GM18517 (cell line): ENCODE data around the gene HIGD2B.
A peak's percentile ranks its signal among the peaks of the same experiment; 100 is the strongest.
"Not testable (repeated sequence)": the region's sequence is repeated elsewhere in the genome, so short reads cannot be mapped to it uniquely, and the experiment has no call there.

Source experiments
- ATAC-seq: cut with Tn5 transposase; IDR thresholded peaks from one replicate; pipeline ENCODE4 v1.9.1; 2021; ENCODE audit warnings: mild to moderate bottlenecking, moderate library complexity; ENCODE audit not compliant: unreplicated experiment

HIGD2B gene

GRCh38 chr15:72685925-72686794 is at the start of gene HIGD2B, which contains the start of gene BBS4:
Gene HIGD2B, minus strand, starts transcription at chr15:72686182. Its CDS starts 9,808 bp downstream, at chr15:72676374.
Gene BBS4, plus strand, starts transcription at chr15:72686207. Its CDS starts 21 bp downstream, at chr15:72686228.
- ATAC-seq = peak; percentile 91

DNA sequence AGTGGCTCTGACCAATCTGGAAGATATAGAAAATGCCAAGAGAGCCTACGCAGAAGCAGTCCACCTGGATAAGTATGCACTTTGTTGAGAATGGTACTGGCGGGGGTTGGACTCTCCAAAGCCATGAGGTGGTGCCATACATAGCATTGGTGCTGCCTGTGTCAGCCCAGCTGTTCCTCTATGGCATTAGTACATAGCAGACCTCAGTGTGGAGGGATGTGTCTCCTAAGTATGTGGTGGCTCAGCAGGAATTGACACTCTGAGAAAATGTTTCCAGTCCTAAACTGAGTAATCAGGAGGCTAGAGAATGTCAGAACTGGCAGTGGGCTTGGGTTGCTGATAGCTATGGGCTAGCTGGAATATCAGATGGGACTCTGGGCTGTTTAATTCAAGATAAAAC is 49.1 kb upstream of the HIGD2B start:
- ATAC-seq = no peak

- ATAC-seq = no peak
Observed at GRCh38 chr15:72733941-72734738, 48.2 kb upstream of the HIGD2B start.

- ATAC-seq = no peak
Observed at GRCh38 chr15:72732516-72732915, 46.5 kb upstream of the HIGD2B start.

DNA sequence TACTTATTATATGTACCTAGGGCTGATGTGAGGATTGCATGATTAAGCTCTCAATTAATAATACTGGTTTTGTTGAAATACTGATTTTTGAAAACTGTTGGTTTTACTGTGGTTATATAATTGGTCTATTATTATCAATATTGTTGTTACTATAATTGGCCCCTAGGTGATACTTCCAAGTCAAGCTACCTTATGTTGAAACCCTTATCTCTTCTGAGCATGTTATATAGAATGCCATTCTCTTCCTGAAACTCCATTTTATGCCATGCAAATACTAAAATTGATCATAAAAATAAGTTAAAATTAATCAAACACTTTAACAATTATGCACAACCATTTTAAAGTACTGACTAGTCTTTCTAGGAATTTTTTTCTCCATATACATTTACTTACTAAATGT is 46.1 kb upstream of the HIGD2B start:
- no peak for ATAC-seq

DNA sequence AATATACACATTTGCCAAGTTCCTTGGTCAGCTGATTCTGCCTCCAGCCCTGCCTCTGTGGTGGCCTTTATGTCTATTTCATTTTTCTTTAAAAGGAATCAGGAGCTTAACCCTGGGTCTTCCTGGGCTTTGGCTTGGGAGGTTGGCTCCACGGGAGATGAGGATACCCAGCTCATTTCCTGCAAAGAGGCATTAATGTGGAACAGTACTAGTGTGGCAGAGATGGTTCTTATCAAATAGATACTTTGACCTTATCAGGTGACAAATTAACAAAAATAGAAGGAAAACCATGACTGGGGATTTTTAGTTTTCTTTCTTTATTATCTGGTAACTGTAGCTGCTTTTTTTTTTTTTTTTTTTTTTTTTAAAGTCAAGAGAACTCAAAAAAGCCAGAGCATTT is 42.8 kb upstream of the HIGD2B start:
- ATAC-seq = no peak

- not testable (repeated sequence) for ATAC-seq
Observed at GRCh38 chr15:72728249-72728648, 42.3 kb upstream of the HIGD2B start.

DNA sequence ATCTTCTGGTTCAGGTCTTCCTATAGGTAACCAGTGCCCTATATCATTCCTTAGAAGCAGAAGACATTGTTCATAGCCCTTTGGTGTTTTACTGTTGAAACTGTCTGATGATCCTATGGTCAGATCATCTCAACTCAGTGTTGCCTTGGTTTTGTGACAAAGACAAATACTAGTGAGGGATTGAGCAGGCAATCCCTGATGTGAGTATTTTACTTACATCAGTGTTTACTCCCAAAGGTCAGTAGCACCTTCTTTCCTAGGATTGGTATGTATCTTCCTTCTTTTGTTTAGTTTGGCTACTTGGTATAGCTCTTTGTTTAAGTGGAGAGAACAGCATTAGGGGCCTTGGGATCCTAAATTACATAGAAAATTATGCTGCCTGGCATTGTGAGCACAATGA is 41.2 kb upstream of the HIGD2B start:
- no peak for ATAC-seq

- ATAC-seq = not testable (repeated sequence)
Observed at GRCh38 chr15:72725851-72726250, 39.9 kb upstream of the HIGD2B start.

- ATAC-seq = no peak
Observed at GRCh38 chr15:72725446-72725845, 39.5 kb upstream of the HIGD2B start.

DNA sequence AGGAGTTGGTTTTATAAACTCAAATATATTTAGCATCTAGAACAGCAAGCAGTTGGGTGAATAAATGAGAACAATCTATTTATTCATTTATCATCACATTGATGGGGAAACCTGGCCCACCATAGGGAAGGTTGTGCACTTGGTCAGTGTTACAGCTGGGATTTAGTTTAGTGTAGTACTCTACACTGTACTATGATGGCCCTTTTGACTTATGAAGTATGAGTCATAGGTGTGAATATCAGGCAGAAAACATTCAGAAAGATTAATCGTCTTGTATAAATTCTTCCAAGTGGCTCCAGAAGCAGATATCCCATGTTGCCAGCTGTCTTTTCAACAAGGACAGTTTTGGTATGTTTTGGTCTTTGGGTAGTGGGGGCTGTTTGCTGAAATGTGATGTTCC is 38.0 kb upstream of the HIGD2B start:
- ATAC-seq = no peak

- no peak for ATAC-seq
Observed at GRCh38 chr15:72722071-72722696, 36.2 kb upstream of the HIGD2B start.

- not testable (repeated sequence) for ATAC-seq
Observed at GRCh38 chr15:72708551-72709303, 22.7 kb upstream of the HIGD2B start.

DNA sequence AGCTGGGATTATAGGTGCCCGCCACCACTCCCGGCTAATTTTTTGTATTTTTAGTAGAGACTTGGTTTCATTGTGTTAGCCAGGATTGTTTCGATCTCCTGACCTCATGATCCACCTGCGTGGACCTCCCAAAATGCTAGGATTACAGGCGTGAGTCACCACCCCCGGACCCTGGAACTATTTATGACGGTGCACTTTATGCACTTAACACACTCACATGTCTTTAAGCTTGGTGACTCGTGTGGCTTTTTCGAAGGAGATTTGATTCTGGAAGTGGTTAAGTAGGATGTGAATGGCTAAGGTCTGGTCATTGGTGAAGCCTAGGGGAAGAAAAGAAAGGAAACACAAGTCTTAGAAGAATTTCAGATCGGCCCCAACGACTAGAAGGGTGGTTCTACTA is 20.3 kb upstream of the HIGD2B start:
- no peak for ATAC-seq

DNA sequence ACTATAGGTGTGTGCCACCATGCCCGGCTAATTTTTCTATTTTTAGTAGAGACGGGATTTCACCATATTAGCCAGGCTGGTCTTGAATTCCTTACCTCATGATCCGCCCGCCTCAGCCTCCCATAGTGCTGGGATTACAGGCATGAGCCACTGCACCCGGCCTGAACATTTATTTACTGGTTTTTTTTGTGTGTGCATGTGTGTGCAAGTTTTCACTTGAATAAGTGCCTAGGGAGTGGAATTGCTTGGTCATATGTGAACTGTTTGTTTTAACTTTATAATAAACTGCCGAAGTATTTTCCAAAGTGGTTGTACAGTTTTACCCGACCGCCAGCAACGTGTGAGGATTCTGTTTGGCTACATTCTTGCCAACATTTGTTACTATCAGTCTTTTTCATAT is 14.1 kb upstream of the HIGD2B start:
- ATAC-seq = no peak

- ATAC-seq = no peak
Observed at GRCh38 chr15:72698938-72699337, 13.0 kb upstream of the HIGD2B start.

GRCh38 chr15:72690938-72691337 is 5.0 kb upstream of the HIGD2B start:
- ATAC-seq = no peak

GRCh38 chr15:72688697-72689096 is 2.7 kb upstream of the HIGD2B start:
- ATAC-seq = no peak

DNA sequence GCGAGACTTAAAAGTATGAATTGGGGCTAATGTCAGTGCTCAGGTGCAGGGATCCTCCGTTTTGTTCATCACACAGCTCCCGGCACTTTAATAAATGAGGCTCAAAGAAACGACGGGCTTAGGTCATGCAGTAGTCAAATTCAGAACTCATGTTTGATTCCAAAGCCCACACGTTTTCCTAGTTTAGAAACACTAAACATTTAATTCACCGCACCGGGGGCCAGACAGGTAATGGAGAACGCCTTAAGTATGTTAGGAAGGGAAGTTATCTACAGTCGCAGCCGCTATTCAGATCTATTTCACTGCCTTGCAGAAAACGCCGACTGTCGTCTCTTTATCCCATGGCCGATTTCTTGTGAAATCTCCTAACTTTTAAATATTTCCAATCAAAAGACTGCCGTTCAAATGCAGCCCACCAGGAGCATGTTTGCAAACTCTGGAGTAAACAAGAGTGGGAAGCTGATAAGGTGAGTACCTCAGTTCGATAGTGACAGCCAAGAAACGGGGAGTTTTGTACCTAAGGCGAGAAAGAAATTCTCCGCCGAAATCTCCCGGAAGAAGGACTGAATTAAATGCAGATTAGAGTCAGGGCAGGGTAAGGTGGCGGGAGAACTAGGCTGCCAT is 569 bp downstream of the HIGD2B start:
- no peak for ATAC-seq

DNA sequence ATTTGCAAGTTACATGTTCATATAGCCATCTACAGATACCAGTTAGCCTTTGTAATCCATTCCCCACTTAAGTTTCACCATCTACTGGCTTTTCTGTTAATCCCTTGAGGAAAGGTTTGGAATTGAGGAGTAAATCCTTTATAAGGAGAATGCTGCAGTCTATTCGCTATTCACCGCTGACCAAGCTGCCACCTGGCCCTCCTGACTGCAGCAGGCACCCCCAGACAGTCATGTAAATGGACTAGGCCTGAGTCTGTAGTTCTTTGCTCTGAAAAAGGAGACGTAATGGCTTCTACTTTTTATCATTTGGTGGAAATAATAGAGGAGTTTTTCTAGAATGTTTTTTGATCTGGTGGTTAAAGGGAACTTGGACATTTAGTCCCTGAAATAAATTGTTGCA is 3.2 kb downstream of the HIGD2B start:
- no peak for ATAC-seq
